GM12892 (cell line): ENCODE measurements around the gene BSN.
"Not testable (repeated sequence)": the region's sequence is repeated elsewhere in the genome, so short reads cannot be mapped to it uniquely, and the experiment has no call there.

Experiments
- DNase-seq: peaks from one replicate; pipeline ENCODE4 v3.0.0; 2011; ENCODE audit not compliant: insufficient read length
- FAIRE-seq: peaks from 2 replicates; lab custom pipeline; 2011; peaks lifted over from hg19 to GRCh38; lab: Jason Lieb, UNC
- POLR2A ChIP-seq: IDR thresholded peaks from 2 replicates; pipeline ENCODE4 v1.6.1; 2011; ENCODE audit warnings: low read depth, low read length, control low read depth
- POLR2AphosphoS5 ChIP-seq: IDR thresholded peaks from 2 replicates; pipeline ENCODE4 v1.6.1; 2011; ENCODE audit warnings: low read depth, low read length, control low read depth
- TAF1 ChIP-seq: IDR thresholded peaks from 2 replicates; pipeline ENCODE4 v1.6.1; 2011; ENCODE audit warnings: low read depth, mild to moderate bottlenecking, control low read depth, low read length, borderline replicate concordance

The BSN gene

DNA sequence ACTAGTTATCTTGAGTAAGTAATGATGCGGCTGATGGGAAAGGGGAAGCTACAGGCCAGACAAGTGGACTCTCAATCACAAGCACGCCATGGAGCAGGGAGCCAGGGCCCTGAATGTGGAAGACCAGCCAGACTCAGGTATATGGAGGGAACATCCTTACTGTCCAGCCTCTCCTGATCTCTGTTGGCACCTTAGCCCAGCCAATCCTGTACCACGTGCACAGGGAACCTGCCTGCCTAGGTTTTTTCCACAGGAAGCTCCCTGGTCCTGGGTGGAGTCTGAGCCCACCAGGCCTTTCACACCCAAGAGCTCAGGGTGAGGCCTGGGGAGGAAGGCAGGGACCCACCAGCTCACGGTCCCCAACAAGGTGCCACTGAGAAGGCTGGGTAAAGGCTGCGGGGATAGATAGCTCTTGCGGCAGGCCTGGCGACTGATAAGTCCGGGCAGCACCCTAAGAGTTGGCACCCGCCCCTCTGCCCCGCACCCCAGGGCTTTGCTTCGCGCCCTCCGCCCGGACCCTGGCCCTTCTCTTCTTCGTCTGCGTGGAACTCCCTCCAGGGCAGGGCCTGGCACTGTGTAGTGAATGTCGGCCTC, 118.9 kb downstream of the BSN start:
- FAIRE-seq = no peak
- peak; percentile 85; the same call in 1 of the 2 replicates for TF ChIP-seq POLR2AphosphoS5
- TF ChIP-seq POLR2A = 0 out of 2 replicates have a peak, but pooled peaks have one; percentile 72
- no peak for TF ChIP-seq TAF1

DNA sequence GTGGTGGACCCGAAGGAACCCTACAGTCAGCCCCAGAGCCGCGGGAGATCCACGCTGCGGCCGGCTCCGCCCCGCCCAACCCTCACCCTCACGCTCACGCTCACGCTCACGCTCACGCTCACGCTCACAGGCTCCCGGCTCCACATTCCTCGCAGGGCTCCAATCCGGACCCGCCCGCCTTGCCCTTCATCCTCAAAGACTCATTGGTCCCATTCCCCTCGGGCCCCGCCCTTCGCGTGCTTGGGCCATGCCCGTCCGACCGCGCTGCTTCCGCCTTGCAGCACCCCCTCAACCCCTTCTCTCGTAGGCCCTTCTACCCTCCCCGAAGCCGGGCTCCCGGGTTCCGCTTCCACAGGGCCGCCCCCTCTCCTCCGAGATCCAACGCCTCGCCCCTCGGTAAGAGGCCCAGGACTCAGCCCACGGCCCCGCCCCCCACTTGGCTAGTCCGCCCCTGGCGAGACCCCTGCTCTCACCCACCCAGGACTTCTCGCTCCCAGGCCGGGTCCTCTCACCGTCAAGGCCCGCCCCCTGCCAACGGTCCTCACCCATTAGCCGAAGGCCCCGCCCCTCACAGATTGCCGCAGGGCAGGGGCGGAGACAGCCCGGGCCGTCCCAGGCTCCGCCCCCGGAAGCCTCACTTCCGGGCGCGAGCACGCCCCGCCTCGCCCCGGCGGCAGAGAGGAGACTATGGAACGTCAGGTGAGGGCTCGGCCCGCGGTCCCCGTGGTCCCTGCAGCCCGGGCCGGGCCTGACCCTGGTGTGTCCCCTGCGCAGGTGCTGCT, 119.6 kb downstream of the BSN start, which contains the start of gene APEH:
Gene APEH (plus strand): TSS at position 637 of the 782 bp plus-strand sequence. CDS start 51 bp downstream, at position 688.
- peak; percentile 100 for FAIRE-seq
- TF ChIP-seq POLR2AphosphoS5 (peak; percentile 6; the same call in 1 of the 2 replicates), POLR2A (peak; percentile 66), TAF1 (0 out of 2 replicates have a peak, but pooled peaks have one; percentile 53)
- peak; percentile 98 for DNase-seq

More for the DNA sequence above, 118.9 kb downstream of the BSN start:
- DNase-seq = peak; percentile 42

DNA sequence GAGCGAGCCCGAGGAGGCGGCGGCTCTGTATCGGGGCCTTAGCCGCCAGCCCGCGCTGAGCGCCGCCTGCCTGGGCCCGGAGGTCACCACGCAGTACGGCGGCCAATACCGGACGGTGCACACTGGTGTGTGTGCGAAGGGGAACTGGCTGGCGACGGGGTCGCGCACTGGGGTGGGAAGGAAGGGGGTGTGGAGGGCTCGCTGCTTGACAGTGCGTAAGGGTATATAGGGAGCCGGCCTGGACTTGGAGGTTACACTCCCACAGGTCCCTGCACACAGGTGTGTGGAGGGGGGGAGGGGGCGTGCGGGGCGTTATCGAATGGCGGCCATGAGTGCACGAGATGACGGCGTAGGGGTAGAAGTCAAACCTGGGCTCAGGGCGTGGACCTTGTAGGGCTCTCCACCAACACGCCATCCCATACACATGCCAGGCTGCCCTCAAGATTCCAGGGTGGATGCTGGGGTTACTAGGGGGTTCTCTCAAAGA, 120.3 kb downstream of the BSN start:
- TF ChIP-seq POLR2A (no peak), POLR2AphosphoS5 (no peak), TAF1 (no peak)
- no peak for DNase-seq
- FAIRE-seq = no peak

DNA sequence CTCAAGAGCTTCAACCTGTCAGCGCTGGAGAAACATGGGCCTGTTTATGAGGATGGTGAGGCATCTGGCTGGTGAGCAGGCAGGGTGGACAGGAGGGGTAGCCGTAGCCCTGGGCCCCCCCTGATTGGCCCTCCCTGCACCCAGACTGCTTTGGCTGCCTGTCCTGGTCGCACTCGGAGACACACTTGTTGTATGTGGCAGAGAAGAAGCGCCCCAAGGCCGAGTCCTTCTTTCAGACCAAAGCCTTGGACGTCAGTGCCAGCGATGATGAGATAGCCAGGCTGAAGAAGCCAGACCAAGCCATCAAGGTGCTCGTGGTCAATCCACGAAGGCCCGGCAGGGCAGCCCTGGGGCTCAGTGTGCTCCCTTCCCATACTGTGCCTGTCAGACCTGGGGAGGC, 121.6 kb downstream of the BSN start:
- no peak for TF ChIP-seq POLR2A
- no peak for TF ChIP-seq TAF1
- 0 out of 2 replicates have a peak, but pooled peaks have one; percentile 2 for TF ChIP-seq POLR2AphosphoS5
- FAIRE-seq (no peak), DNase-seq (no peak)

DNA sequence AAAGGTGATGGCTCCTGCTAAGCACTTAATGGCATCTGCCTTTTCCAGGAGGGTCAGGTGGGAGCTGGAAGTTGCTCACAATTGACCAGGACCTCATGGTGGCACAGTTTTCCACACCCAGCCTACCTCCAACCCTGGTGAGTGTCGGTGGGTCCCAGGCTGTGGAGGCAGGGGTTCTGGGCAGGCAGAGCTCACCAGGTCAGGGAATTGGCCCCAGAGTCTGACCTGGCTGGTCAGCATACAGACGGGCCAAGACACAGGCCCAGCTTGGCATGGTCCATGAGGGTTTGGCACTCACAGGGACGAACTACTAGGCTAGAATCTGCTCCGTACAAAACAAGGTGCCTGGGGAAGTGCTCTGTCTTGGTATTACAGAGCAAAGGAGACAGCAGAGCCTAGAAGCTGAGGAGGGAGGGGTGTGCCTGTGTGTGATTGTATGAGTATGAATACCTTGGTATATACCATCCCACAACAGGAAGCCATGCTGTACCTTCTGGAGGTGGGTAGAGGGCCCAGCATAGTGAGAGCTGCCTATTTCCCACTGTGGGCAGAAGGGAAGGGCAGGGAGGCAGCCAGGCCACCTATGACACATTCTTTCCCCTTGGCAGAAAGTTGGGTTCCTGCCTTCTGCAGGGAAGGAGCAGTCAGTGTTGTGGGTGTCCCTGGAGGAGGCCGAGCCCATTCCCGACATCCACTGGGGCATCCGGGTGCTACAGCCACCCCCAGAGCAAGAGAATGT, 126.4 kb downstream of the BSN start:
- no peak for FAIRE-seq
- DNase-seq = no peak
- TF ChIP-seq POLR2A (no peak), POLR2AphosphoS5 (no peak), TAF1 (no peak)

DNA sequence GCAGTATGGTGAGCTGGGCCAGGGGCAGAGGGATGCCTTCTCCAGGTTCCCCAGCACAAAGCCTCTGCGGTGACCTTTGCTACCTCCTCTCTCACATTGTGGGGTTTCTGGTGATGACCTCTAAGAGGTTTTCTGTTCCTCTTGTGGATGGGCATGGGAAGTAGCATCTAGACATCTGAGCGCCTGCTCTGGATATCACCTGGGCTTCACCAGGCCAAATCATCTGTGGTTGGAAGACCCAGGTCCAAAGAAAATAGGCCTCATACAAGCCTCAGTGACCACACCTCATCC, 126.9 kb downstream of the BSN start:
- FAIRE-seq = no peak
- no peak for TF ChIP-seq POLR2AphosphoS5
- no peak for TF ChIP-seq POLR2A
- TF ChIP-seq TAF1 = no peak

DNA sequence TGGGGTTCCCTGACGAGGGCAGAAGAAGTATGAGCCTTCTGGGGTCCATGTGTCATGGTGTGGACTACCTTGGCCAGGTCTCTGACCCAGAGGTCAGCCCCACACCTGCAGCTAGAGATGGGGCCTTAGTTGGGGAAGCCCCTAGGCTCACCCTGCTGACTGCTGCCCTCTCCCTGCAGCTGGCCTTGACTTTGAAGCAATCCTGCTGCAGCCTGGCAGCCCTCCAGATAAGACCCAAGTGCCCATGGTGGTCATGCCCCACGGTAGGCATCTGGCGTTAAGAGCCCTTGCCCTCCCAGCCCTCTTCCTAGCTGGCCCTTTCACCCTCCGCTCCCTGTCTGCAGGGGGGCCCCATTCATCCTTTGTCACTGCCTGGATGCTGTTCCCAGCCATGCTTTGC, 127.3 kb downstream of the BSN start:
- no peak for DNase-seq
- TF ChIP-seq POLR2A = no peak
- no peak for TF ChIP-seq POLR2AphosphoS5
- no peak for TF ChIP-seq TAF1
- FAIRE-seq = no peak

More for the DNA sequence above, 126.9 kb downstream of the BSN start:
- DNase-seq = no peak

DNA sequence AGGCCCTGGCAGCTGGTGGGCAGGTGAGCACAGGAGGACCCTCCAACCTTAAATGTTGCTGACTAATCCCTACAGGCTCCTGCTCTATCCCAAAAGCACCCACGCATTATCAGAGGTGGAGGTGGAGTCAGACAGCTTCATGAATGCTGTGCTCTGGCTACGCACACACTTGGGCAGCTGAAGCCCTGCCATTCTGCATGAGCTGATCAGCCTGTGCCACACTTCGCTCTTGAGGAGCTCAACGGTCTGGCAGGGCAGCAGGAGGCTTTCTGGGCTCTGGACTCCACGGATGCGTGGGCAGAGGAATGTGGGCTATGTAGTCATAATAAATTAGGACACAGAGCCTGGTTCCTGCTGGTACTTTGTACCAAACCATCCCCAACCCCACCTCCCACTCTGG, 128.9 kb downstream of the BSN start:
- FAIRE-seq = no peak
- no peak for TF ChIP-seq POLR2A
- TF ChIP-seq POLR2AphosphoS5 = no peak
- no peak for TF ChIP-seq TAF1
- DNase-seq = no peak

DNA sequence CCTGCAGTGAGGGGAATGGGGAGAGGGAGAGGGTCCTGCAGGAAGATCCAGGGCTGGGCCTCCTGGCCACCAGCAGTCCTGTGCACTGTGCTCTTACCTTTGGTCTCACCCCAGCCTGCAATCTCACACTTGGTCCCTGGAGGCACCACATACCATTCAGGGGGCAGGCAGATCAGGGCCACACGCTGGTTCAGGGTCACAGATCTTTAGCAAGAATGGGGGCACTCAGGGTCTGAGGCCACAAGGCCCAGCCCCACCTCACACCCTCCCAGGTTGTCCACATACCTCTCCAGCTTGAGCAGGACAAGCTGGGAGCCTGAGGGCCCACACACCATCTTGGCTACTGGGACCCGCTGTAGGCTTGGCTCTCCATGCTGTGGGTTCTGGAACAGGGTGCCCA, 130.2 kb downstream of the BSN start:
- not testable (repeated sequence) for DNase-seq, FAIRE-seq

DNA sequence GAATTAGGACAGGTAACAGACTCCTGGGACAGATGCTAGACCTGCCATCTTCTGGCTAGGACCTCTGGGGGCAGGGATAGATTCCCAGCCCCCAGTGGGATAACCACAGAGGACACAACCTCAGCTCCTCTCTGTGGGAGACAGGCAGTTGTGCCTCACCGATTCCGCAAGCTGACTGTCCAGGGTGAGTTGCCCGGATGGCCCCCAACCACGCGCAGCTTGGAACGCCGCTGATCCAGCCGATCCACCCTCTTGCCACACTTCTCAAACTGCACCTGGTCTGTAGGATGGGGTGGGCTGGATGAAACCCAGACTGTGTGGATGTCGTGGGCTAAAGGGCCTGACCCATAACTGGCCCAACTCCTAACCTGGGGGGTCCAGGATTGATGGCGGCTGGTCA, 130.8 kb downstream of the BSN start:
- FAIRE-seq, DNase-seq: not testable (repeated sequence)

DNA sequence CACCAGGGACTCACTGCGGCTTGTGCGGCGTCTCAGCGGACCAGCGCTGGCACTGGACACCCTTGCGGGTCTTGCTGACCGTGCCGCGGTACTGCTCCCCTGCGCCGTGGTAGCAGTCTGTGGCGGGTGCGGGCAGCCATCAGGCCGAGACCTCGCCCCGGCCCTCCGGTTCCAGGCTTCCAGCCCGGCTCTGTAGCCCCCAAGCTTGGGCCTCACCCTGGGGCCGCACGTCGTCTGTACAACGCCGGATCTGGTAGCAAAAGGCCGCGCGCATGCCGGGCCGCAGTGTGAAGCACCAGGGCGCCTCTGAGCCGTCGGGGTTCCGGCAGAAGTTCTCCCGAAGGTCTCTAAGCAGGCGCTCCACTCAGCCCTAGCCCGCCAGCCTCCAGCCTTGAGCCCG, 131.6 kb downstream of the BSN start:
- FAIRE-seq, DNase-seq: not testable (repeated sequence)

DNA sequence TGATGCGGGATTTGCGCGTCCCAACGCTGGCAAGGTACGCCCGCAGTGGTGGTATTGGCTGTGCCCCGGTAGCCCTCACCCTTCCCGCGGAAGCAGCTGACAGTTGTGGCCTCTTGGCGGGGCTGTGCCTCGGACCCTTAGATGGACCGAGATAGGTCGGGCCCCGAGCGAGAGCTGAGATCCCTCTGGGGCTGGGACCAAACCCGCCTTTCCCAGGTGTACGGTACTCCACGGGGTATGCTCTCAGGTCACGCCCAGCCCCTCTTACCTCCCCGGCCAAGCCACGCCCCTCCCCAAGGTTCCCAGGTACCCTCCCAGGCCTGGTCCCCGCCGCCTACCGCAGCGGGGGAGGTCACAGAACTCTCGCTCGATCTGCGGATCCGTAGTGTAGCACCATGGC, 132.1 kb downstream of the BSN start:
- not testable (repeated sequence) for FAIRE-seq, DNase-seq

DNA sequence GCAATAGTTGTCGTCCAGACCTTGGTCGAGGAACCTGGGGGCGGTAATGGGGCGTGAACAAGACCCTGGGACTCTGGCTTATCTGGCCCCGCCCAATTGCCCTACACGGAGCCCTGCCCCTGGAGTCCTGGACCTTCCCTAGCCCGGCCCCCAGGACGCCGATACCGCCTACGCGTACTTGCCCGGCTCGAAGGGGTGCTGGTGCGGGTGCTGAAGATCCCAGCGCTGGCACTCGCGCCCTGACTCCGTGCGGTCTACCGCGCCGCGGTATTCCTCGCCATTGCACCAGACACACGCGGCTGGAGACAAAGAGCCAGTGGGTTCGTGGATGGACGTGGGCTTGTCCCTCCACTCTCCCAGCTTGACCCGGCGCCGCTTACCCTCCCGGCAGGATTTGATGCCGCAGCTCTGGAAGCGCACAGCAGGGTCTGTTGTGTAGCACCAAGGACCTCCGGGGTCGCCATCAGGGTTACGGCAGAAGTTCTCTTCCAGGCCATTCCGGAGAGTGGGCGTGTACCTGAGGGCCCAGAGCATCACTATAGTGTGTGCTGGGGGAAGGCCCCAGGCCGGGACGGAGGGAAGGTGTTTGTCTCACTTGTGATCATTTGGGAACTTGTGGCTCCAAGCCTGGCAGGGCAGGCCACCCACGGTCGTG, 132.6 kb downstream of the BSN start:
- not testable (repeated sequence) for DNase-seq, FAIRE-seq

DNA sequence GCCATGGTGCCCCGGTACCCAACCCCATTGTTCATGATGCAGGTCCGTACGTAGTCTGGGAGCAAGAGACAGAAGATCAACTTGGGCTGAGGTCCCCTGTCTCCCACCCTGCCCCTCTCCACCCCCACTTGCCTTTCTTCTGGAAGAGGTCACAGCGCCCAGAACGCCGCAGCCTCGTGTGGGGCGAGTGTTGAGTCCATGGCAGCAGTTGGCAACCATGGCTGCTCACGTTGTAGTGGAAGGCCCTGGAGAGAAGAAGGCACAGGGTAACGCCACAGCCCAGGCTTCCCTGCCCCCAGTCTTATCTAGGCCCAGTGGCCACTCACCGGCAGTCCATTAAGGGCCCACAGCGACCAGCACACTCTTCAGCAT, 133.1 kb downstream of the BSN start:
- not testable (repeated sequence) for DNase-seq, FAIRE-seq

DNA sequence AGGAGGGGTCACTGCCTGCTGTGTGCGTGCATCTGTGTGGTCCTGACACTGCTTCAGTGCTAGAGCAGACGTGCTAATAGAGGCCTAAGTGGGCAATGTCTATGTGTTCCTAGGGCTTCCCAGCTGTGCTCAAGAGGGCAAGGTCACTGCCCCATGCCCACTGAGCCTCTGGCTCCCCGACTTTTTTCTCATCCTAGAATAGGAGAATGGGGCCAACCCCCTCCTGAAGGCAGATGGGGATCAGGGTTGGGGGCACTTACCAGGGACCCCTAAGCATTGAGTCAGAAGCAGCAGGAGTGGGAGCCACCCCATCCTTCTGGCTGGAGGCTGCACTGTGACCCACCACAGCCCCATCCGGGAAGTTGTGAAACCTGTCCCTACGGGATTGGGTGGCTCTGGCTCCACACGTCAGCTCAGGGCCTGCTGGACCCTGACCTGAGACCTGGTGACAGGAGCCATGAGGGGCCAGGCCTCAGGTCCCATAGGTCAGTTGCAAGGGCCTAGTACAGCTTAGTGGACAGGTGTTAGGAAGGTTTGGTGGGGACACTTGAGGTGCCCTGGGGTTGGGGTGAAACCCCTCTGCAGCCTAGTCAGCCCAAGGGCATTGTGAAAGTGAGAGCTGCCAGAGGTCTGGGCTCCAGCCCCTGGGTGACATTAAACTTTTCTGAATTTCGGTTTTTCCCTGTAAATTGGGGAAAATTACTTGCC, 134.2 kb downstream of the BSN start:
- FAIRE-seq, DNase-seq: not testable (repeated sequence)
